ENCODE measurements around the gene PIK3R4. TPM values are rescaled to one million over a fixed set of nuclear protein-coding genes. Genes with fewer than 3 reads are reported as not detected.

Gene PIK3R4
- total RNA-seq, 2 experiments from 2014 or later: 13.7 to 14.5 TPM

- DNase-seq (no peak), ATAC-seq (ENCODE audit: poor library complexity) (no peak)
- intact Hi-C loops (cut with DNase I, micrococcal nuclease): no loop called here
- no peaks in the 10 kb centered on the region for H3K36me3 ChIP-seq (ENCODE audit: insufficient read depth, low read length)
- Mint-ChIP-seq H3K27ac (no peak overlapping the region), H3K4me3 (no peak overlapping the region), H3K36me3 (ENCODE audit: low read depth) (peaks cover 25% of the 10 kb centered on the region), H3K9me3 (no peaks in the 10 kb centered on the region), H3K27me3 (no peaks in the 10 kb centered on the region), H3K4me1 (ENCODE audit: low read depth) (no peaks in the 10 kb centered on the region)
- no peaks in the 10 kb centered on the region for H3K9me3 ChIP-seq (ENCODE audit: control insufficient read depth in 1 of 2, insufficient read depth in 1 of 2, low read length in 2 of 2)
- no peaks in the 10 kb centered on the region for H3K4me1 ChIP-seq (ENCODE audit: insufficient read depth, low read length)
- H3K27me3 ChIP-seq (ENCODE audit: control insufficient read depth in 1 of 2, insufficient read depth in 2 of 2, low read length in 2 of 2): no peaks in the 10 kb centered on the region
- H3K4me3 ChIP-seq (ENCODE audit: low read length): no peak overlapping the region
- ChIA-PET CTCF (no interaction called here), POLR2A (no interaction called here)
- H3K27ac ChIP-seq (ENCODE audit: low read depth in 1 of 2, low read length in 2 of 2): no peak overlapping the region
- TF ChIP-seq, protein P1, sequence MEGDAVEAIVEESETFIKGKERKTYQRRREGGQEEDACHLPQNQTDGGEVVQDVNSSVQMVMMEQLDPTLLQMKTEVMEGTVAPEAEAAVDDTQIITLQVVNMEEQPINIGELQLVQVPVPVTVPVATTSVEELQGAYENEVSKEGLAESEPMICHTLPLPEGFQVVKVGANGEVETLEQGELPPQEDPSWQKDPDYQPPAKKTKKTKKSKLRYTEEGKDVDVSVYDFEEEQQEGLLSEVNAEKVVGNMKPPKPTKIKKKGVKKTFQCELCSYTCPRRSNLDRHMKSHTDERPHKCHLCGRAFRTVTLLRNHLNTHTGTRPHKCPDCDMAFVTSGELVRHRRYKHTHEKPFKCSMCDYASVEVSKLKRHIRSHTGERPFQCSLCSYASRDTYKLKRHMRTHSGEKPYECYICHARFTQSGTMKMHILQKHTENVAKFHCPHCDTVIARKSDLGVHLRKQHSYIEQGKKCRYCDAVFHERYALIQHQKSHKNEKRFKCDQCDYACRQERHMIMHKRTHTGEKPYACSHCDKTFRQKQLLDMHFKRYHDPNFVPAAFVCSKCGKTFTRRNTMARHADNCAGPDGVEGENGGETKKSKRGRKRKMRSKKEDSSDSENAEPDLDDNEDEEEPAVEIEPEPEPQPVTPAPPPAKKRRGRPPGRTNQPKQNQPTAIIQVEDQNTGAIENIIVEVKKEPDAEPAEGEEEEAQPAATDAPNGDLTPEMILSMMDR (IDR thresholded peaks at IDR 0.05): no peak
These were observed 83.5 kb downstream of the PIK3R4 start for GRCh38 chr3:130663092-130663491.

DNA sequence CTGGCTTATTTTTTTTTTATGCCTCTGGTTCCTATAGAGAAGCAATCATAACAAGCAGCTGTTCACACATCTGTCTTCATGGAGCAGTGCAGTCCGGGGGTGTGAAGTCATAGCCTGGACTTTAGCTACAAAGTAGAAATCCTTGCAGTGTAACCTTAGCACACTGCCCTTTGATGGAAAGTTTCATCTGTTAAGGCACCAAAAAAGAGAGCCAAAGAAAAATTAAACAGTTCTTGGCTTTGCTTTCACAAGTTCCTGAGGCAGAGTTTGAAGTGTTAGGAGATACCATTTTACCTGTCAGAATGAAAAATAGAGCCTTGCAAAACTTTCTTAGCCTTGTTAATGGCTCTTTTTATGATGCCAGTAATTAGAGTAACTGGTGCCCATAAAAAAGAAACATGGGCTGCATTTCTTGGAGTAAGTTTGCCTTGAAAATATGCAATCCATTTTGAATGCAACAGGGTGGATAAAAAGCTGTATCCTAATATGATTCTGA is 84.1 kb downstream of the PIK3R4 start:
- ChIA-PET POLR2A (no interaction called here), CTCF (no interaction called here)
- peaks cover 25% of the 10 kb centered on the region for H3K36me3 Mint-ChIP-seq (ENCODE audit: low read depth)
- Histone ChIP-seq H3K4me1 (ENCODE audit: insufficient read depth, low read length) (no peaks in the 10 kb centered on the region), H3K4me3 (ENCODE audit: low read length) (no peak overlapping the region), H3K9me3 (ENCODE audit: control insufficient read depth in 1 of 2, insufficient read depth in 1 of 2, low read length in 2 of 2) (no peaks in the 10 kb centered on the region), H3K27me3 (ENCODE audit: control insufficient read depth in 1 of 2, insufficient read depth in 2 of 2, low read length in 2 of 2) (no peaks in the 10 kb centered on the region), H3K27ac (ENCODE audit: low read depth in 1 of 2, low read length in 2 of 2) (no peak overlapping the region), H3K36me3 (ENCODE audit: insufficient read depth, low read length) (no peaks in the 10 kb centered on the region)
- DNase-seq (no peak), ATAC-seq (ENCODE audit: poor library complexity) (no peak)
- no peaks in the 10 kb centered on the region for H3K4me1 Mint-ChIP-seq (ENCODE audit: low read depth)
- TF ChIP-seq, protein P1 (IDR thresholded peaks at IDR 0.05): no peak
- intact Hi-C loops (cut with DNase I, micrococcal nuclease): no loop called here
- no peak overlapping the region for H3K27ac Mint-ChIP-seq
- no peak overlapping the region for H3K4me3 Mint-ChIP-seq
- no peaks in the 10 kb centered on the region for H3K9me3 Mint-ChIP-seq
- no peaks in the 10 kb centered on the region for H3K27me3 Mint-ChIP-seq

GRCh38 chr3:130661140-130661891 is 85.3 kb downstream of the PIK3R4 start:
- Histone ChIP-seq H3K27ac (ENCODE audit: low read depth in 1 of 2, low read length in 2 of 2) (no peak overlapping the region), H3K9me3 (ENCODE audit: control insufficient read depth in 1 of 2, insufficient read depth in 1 of 2, low read length in 2 of 2) (peaks cover 0 to 8% of the 10 kb centered on the region in 2 experiments), H3K4me1 (ENCODE audit: insufficient read depth, low read length) (no peaks in the 10 kb centered on the region), H3K4me3 (ENCODE audit: low read length) (no peak overlapping the region), H3K36me3 (ENCODE audit: insufficient read depth, low read length) (no peaks in the 10 kb centered on the region), H3K27me3 (ENCODE audit: control insufficient read depth in 1 of 2, insufficient read depth in 2 of 2, low read length in 2 of 2) (no peaks in the 10 kb centered on the region)
- intact Hi-C loops (cut with DNase I, micrococcal nuclease): no loop called here
- DNase-seq (no peak), ATAC-seq (ENCODE audit: poor library complexity) (no peak)
- CTCF ChIA-PET: no interaction called here
- Mint-ChIP-seq H3K36me3 (ENCODE audit: low read depth) (peaks cover 25% of the 10 kb centered on the region), H3K9me3 (no peaks in the 10 kb centered on the region), H3K27me3 (no peaks in the 10 kb centered on the region), H3K4me1 (ENCODE audit: low read depth) (no peaks in the 10 kb centered on the region), H3K27ac (no peak overlapping the region), H3K4me3 (no peak overlapping the region)
- POLR2A ChIA-PET: no interaction called here
- TF ChIP-seq, protein P1 (IDR thresholded peaks at IDR 0.05): no peak

Data from CD4-positive, alpha-beta T cell (primary cell).